NB4 (cell line): ENCODE measurements around the gene MICAL3.
A peak's percentile ranks its signal among the peaks of the same experiment; 100 is the strongest.

ENCODE experiments used
- DNase-seq: peaks from one replicate; pipeline ENCODE4 v3.0.0; 2010; ENCODE audit warnings: low read depth
- H3K4me3 ChIP-seq: one replicate; pipeline ENCODE4 v1.5.1; 2011; ENCODE audit warnings: mild to moderate bottlenecking, low read depth, low read length, moderate library complexity
- CTCF ChIP-seq: IDR thresholded peaks from one replicate; pipeline ENCODE4 v1.5.1; 2012; ENCODE audit warnings: low read depth, low read length
- MAX ChIP-seq: IDR thresholded peaks from 2 replicates; pipeline ENCODE4 v1.6.1; 2011; ENCODE audit warnings: low read depth, low read length
- MYC ChIP-seq: IDR thresholded peaks from 2 replicates; pipeline ENCODE4 v1.6.1; 2011; ENCODE audit warnings: low read depth, low read length
- POLR2A ChIP-seq: IDR thresholded peaks from 2 replicates; pipeline ENCODE4 v1.6.1; 2011; ENCODE audit warnings: mild to moderate bottlenecking; ENCODE audit not compliant: insufficient read length; ENCODE audit errors: extremely low read depth

The MICAL3 gene

GRCh38 chr22:17796695-17797094 lies 227.7 kb downstream of the MICAL3 start:
- no peak for DNase-seq
- TF ChIP-seq MYC (no peak), POLR2A (no peak), MAX (no peak), CTCF (no peak)
- no peak overlapping the region for H3K4me3 ChIP-seq

GRCh38 chr22:17795661-17796548 lies 228.5 kb downstream of the MICAL3 start:
- H3K4me3 ChIP-seq = no peak overlapping the region
- TF ChIP-seq MYC = no peak
- TF ChIP-seq POLR2A = no peak
- no peak for TF ChIP-seq CTCF
- TF ChIP-seq MAX = no peak
- no peak for DNase-seq

GRCh38 chr22:17794726-17795542 lies 229.4 kb downstream of the MICAL3 start:
- TF ChIP-seq POLR2A (no peak), MAX (no peak), MYC (no peak), CTCF (no peak)
- no peak overlapping the region for H3K4me3 ChIP-seq
- DNase-seq = no peak

GRCh38 chr22:17792854-17793434 lies 231.4 kb downstream of the MICAL3 start:
- no peak for TF ChIP-seq MAX
- no peak for DNase-seq
- no peak overlapping the region for H3K4me3 ChIP-seq

GRCh38 chr22:17792299-17792698 lies 232.1 kb downstream of the MICAL3 start:
- H3K4me3 ChIP-seq = no peak overlapping the region
- DNase-seq = no peak
- TF ChIP-seq MAX = no peak
- TF ChIP-seq CTCF = peak; percentile 16

- TF ChIP-seq POLR2A (no peak), CTCF (no peak), MAX (no peak), MYC (no peak)
- DNase-seq = no peak
- H3K4me3 ChIP-seq = no peak overlapping the region
Measured at GRCh38 chr22:17791196-17791595, 233.2 kb downstream of the MICAL3 start.
